GM19463 (cell line): ENCODE results near the gene PHAF1.

Source experiments
- ATAC-seq: cut with Tn5 transposase; IDR thresholded peaks from one replicate; pipeline ENCODE4 v1.9.1; 2021; ENCODE audit warnings: mild to moderate bottlenecking, moderate library complexity; ENCODE audit not compliant: unreplicated experiment

Gene PHAF1

DNA sequence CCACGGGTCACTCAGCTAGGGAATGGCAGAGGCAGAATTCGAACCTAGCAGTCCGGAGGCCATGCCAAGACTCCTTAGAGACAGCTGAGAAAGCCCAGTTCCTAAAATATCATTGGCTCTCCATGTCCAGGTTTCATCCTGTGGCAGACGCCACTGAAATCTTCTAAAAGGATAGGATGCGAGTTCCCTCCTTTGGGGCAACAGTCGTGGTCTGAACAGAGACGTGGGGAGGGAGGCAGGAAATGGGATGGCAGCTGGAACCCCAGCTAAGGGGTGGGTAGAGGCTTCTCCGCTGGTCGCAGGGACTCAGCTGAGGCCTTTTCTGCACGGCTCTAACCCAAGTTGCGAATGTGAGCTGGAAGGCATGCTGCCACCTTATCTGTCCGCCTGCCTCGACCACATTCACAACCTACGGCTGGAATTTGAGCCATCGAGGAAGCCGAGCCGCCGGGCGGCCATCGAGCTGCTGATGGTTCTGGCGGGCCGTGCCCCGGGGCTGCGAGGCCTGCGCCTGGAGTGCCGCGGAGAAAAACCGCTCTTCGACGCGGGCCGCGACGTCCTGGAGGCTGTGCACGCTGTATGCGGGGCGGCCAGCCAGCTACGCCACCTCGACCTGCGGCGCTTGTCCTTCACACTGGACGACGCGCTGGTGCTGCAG lies 52.9 kb downstream of the PHAF1 start:
- no peak for ATAC-seq

GRCh38 chr16:67163164-67163998 lies 53.6 kb downstream of the PHAF1 start:
- ATAC-seq: no peak

DNA sequence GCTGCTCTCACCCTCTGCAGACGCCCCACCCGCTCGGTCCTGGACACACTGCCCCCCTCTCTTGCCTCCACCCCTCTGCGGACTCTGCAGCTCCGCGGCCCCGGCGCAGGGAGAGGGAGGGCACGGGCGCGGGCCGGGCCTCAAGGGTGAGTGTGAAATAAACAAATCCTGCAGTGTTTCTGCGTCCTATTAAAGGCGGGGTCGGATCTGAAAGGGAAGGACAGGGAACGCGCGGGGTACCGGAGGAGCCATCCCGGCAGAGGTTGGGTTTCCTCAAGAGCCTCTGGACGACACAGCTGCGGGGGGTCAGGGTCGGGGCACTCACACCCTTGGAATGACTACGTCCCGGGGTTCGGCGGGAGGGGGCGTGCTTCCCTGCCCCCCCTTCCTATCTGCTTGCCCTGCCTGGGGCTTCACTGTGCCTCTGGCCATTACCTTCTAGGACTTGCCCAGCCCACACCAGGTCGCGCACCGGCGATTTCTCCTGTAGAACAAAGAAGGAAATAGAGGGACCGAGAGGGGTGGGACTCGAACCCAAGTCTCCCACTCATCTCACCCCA lies 54.3 kb downstream of the PHAF1 start:
- no peak for ATAC-seq

- no peak for ATAC-seq
Observed at GRCh38 chr16:67164599-67165061, 54.9 kb downstream of the PHAF1 start, which contains the start of gene HSF4. HSF4 (plus strand) TSS chr16:67164745; CDS start chr16:67164812, 67 bp downstream.

DNA sequence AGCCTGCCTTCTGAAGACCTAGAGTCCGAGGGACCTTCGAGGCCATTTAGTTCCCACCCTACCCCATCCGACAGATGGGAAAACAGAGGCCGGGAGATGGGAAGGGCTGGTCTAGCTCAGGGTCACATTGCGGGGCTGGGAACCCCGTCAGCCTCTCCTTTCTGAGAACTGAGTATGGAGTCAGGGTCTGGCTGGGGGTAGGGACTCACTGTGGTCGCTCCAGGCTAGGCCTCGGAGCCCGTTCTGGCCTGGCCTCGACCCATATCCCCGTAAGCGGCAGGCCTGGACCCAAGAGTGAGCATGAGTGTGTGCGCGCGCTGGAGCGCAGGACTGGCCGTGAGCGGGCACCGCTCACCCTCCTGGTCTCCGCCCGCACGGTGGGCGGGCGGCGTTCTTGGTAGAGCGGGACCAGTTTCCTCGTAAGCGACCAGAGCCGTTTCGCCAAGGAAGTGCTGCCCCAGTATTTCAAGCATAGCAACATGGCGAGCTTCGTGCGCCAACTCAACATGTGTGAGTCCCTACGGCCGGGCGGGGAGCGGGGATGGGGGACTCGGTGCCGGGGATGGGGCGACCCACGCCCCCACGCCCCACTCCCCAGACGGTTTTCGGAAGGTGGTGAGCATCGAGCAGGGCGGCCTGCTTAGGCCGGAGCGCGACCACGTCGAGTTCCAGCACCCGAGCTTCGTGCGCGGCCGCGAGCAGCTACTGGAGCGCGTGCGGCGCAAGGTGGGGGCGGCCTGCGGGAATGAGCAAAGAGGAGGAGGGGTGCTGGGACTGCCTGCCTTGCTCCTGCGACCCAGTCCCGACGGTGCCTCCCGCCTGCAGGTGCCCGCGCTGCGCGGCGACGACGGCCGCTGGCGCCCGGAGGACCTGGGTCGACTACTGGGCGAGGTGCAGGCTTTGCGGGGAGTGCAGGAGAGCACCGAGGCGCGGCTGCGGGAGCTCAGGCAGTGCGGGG lies 55.7 kb downstream of the PHAF1 start:
- no peak for ATAC-seq

GRCh38 chr16:67166110-67166547 lies 56.4 kb downstream of the PHAF1 start:
- no peak for ATAC-seq

- ATAC-seq: no peak
Observed at GRCh38 chr16:67166598-67167168, 56.9 kb downstream of the PHAF1 start.

- no peak for ATAC-seq
Observed at GRCh38 chr16:67167588-67167987, 57.8 kb downstream of the PHAF1 start.

DNA sequence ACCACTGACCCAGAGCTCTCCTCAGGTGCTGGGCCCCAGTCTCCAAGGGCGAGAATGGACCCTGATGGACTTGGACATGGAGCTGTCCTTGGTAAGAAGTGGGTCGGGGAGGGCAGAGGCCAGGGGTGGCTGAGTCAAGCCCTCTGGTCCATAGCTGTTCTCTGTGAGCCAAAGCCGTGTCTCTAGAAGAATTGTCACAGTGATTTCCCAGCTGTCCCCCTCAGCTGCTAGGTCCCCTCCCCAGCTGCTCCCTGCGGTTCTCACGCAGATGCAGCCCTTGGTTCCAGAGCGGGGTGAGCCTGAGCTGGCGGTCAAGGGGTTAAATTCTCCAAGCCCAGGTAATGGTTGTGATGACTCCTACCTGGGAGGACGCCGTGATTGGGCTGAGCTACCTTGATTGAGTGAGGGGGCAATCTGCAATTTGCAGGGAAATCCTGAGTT lies 59.3 kb downstream of the PHAF1 start:
- ATAC-seq: no peak

- ATAC-seq: no peak
Observed at GRCh38 chr16:67169642-67170167, 60.0 kb downstream of the PHAF1 start.

GRCh38 chr16:67170168-67170948 lies 60.6 kb downstream of the PHAF1 start, which contains the start of gene NOL3:
NOL3 (plus strand) TSS chr16:67170538.
- peak; percentile 48 for ATAC-seq

DNA sequence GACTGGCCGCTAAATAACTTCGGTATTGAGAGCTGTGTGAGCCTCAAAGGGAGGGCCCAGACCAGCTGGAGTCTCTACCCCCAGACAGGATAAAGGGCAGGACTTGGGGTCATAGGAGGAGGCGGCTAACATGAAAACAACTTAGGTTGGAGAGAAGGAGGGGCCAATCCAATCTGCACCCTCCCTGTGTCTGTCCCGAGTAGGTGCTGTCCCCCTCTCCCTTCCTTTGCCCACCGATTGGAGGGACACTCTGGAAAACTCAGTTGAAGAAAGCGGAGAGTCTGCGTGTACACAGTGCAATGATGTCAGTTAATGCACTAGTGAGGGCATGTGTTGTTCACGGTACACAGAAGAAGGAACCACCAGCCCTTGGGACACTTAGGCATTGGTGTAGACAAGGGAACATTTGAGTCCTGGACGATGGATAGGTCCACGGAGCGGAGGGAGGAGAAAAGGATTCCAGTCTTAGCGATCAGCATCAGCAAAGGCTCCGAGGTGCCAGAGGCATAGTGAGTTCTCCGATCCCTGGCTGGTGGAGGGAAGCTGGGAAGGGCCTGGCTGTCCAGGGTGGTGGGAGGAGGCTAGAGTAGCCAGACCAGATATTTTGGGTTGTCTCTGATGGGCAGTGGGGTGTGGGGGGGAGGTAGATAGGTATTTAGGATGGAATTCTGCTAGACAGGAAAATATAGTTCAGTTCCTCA lies 61.4 kb downstream of the PHAF1 start:
- ATAC-seq: peak; percentile 5

GRCh38 chr16:67173323-67173722 lies 63.6 kb downstream of the PHAF1 start:
- ATAC-seq: no peak

DNA sequence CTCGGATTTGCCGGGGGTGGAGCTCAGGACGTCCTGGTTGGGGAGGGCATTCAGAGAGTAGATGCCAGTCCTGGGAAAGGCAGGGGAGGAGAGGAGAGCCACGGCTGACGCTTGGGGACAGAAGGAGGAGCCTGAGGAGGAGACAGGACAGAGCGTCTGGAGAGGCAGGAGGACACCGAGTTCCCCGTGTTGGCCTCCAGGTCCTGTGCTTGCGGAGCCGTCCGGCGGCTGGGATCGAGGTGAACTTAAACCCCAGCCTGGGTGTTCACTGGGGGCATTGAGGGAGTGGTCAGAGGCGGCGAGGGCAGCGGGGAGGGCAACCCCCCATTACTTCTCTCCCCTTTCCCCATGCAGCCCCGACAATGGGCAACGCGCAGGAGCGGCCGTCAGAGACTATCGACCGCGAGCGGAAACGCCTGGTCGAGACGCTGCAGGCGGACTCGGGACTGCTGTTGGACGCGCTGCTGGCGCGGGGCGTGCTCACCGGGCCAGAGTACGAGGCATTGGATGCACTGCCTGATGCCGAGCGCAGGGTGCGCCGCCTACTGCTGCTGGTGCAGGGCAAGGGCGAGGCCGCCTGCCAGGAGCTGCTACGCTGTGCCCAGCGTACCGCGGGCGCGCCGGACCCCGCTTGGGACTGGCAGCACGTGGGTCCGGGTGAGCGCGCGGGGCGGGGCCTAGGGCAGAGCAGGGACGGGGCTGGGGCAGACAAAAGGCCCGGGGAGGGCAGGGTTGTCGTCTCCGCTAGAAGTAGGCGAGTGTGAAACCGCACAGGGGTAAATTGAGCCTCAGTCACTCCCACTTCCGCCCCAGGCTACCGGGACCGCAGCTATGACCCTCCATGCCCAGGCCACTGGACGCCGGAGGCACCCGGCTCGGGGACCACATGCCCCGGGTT lies 64.3 kb downstream of the PHAF1 start:
- peak; percentile 43 for ATAC-seq

DNA sequence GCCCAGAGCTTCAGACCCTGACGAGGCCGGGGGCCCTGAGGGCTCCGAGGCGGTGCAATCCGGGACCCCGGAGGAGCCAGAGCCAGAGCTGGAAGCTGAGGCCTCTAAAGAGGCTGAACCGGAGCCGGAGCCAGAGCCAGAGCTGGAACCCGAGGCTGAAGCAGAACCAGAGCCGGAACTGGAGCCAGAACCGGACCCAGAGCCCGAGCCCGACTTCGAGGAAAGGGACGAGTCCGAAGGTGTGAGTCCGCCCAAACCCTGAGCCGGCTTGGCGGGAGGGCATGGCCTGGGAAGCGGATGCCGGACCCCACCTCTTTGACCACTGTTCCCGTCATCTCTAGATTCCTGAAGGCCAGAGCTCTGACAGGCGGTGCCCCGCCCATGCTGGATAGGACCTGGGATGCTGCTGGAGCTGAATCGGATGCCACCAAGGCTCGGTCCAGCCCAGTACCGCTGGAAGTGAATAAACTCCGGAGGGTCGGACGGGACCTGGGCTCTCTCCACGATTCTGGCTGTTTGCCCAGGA lies 65.0 kb downstream of the PHAF1 start:
- no peak for ATAC-seq

DNA sequence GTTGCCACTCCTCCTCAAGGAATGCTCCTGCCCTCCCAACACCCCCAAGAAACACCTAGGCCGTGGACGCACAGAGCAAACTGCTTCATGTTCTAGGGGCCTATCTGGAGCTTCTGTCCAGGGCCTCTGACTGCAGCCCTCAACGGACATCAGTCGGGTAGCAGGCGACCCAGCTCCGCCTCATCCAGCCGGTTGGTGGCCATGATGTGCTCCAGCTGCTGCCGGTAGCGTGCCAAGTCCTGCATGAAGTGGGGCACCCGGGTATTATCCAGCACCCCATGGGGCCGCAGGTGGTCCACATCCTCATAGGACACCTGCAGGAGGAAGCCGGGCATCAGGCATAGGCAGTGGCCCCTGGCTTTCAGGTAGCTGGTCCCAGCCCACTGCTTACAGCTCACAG lies 66.9 kb downstream of the PHAF1 start:
- no peak for ATAC-seq
